GM12878 (cell line): Measurements from ENCODE around the gene MYF6. TPM values are rescaled to one million over a fixed set of nuclear protein-coding genes. Genes with fewer than 3 reads are reported as not detected.

Experiments
- ATAC-seq: fragments of 200-7000 bp; cut with Tn5 transposase; 3 replicates; pipeline ENCODE4 v1.9.1; 2020; ENCODE audit warnings: mild to moderate bottlenecking, moderate library complexity
- BruUV-seq: library from RNA; stranded (reverse); fragments of 400-500 nt; replicated peaks from 2 replicates; lab custom pipeline; 2021; lab: Mats Ljungman, UMichigan
- CTCF ChIA-PET: fragments of 300-600 bp; sonication (Branson Sonifier 250); formaldehyde crosslinking; extraction: SDS; loops from one replicate; lab custom pipeline; 2021; ENCODE audit warnings: inconsistent platforms; lab: Yijun Ruan, JAX
- POLR2A ChIA-PET: fragments of 350-600 bp; formaldehyde crosslinking; extraction: SDS; loops from one replicate; lab custom pipeline; 2021; ENCODE audit warnings: inconsistent platforms; lab: Charles Lee
- RAD21 ChIA-PET: fragments of 300-600 bp; sonication (Branson Sonifier 250); formaldehyde crosslinking; loops from one replicate; lab custom pipeline; 2023; ENCODE audit warnings: antibody characterized with exemption; ENCODE audit not compliant: unreplicated experiment; lab: Charles Lee
- SMC1A ChIA-PET: fragments of 300-600 bp; sonication (Branson Sonifier 250); formaldehyde crosslinking; loops from one replicate; lab custom pipeline; 2023; ENCODE audit not compliant: unreplicated experiment, uncharacterized antibody; lab: Charles Lee
- DNase-seq: peaks from one replicate; pipeline ENCODE4 v3.0.0-alpha.2; 2011; ENCODE audit warnings: low read depth, low spot score
- FAIRE-seq: peaks from 3 replicates; lab custom pipeline; 2011; peaks lifted over from hg19 to GRCh38; lab: Jason Lieb, UNC
- H2AFZ ChIP-seq: 2 replicates; pipeline ENCODE4 v1.6.0; 2011; ENCODE audit warnings: low read depth, low read length, control low read depth; ENCODE audit not compliant: control insufficient read depth
- H3K27ac ChIP-seq: 2 replicates; pipeline ENCODE4 v1.5.1; 2011; ENCODE audit warnings: control low read depth; ENCODE audit not compliant: control insufficient read depth, insufficient read depth
- H3K27me3 ChIP-seq, 2 experiments: replicated peaks in 1 of 2; 2 replicates each; pipeline versions ENCODE4 v1.6.0 to v1.6.1; 2011; ENCODE audit warnings: low read length in 1 of 2; ENCODE audit not compliant: control insufficient read depth in 2 of 2, insufficient read depth in 2 of 2
- H3K36me3 ChIP-seq, 2 experiments: 2 replicates each; pipeline ENCODE4 v1.5.1; 2011; ENCODE audit warnings: low read length in 1 of 2; ENCODE audit not compliant: control insufficient read depth in 2 of 2, insufficient read depth in 2 of 2
- H3K4me1 ChIP-seq: 2 replicates; pipeline ENCODE4 v1.6.1; 2011; ENCODE audit warnings: mild to moderate bottlenecking, low read length, moderate library complexity, mixed read lengths; ENCODE audit not compliant: control insufficient read depth, insufficient read depth
- H3K4me2 ChIP-seq: 2 replicates; pipeline ENCODE4 v1.6.0; 2011; ENCODE audit warnings: control low read depth; ENCODE audit not compliant: control insufficient read depth, insufficient read depth
- H3K4me3 ChIP-seq: fragments of 200-600 bp; sonication (generic); 2 replicates; pipeline ENCODE4 v1.5.1; 2016
- H3K79me2 ChIP-seq: 2 replicates; pipeline ENCODE4 v1.6.0; 2011; ENCODE audit warnings: low read length; ENCODE audit not compliant: control insufficient read depth, insufficient read depth
- H3K9ac ChIP-seq: 2 replicates; pipeline ENCODE4 v1.8.0; 2011; ENCODE audit warnings: low read length, control low read depth, mixed read lengths; ENCODE audit not compliant: control insufficient read depth, insufficient read depth
- H3K9me3 ChIP-seq: replicated peaks from 3 replicates; pipeline ENCODE4 v1.5.1; 2011; ENCODE audit warnings: mild to moderate bottlenecking, low read length; ENCODE audit not compliant: control insufficient read depth, insufficient read depth
- H4K20me1 ChIP-seq: 2 replicates; pipeline ENCODE4 v1.6.0; 2011; ENCODE audit not compliant: control insufficient read depth, insufficient read depth
- CREB1 ChIP-seq: IDR thresholded peaks from 2 replicates; pipeline ENCODE4 v1.6.1; 2012; ENCODE audit warnings: low read depth, mild to moderate bottlenecking, inconsistent platforms
- EZH2 ChIP-seq: IDR thresholded peaks from 2 replicates; pipeline ENCODE4 v1.6.1; 2012; ENCODE audit warnings: low read depth, mild to moderate bottlenecking, control low read depth, inconsistent platforms, low read length, borderline replicate concordance; ENCODE audit not compliant: control insufficient read depth
- FOS ChIP-seq: IDR thresholded peaks from 3 replicates; pipeline ENCODE4 v1.6.1; 2011; ENCODE audit warnings: borderline replicate concordance; ENCODE audit not compliant: insufficient read length; ENCODE audit errors: extremely low read depth
- HCFC1 ChIP-seq: fragments of 150-350 bp; IDR thresholded peaks from 2 replicates; pipeline ENCODE4 v1.6.1; 2014; ENCODE audit warnings: low read length
- HDAC6 ChIP-seq: fragments of 200-600 bp; sonication (generic); IDR thresholded peaks from one replicate; pipeline ENCODE4 v1.8.0; 2017; ENCODE audit warnings: antibody characterized with exemption; ENCODE audit not compliant: unreplicated experiment
- KAT2A ChIP-seq: conservative IDR thresholded peaks from 2 replicates; pipeline ENCODE4 v1.6.1; 2011; ENCODE audit warnings: low read depth, low read length; ENCODE audit not compliant: control insufficient read depth
- MEF2A ChIP-seq: IDR thresholded peaks from 2 replicates; pipeline ENCODE4 v1.6.1; 2011; ENCODE audit warnings: low read depth, mild to moderate bottlenecking, low read length, moderate library complexity; ENCODE audit not compliant: insufficient read depth
- NFIC ChIP-seq: IDR thresholded peaks from 2 replicates; pipeline ENCODE4 v1.6.1; 2012; ENCODE audit warnings: low read depth, mild to moderate bottlenecking, inconsistent platforms, low read length, moderate library complexity
- NFYA ChIP-seq: IDR thresholded peaks from 2 replicates; pipeline ENCODE4 v1.6.1; 2011; ENCODE audit warnings: low read depth, mild to moderate bottlenecking, low read length, improper control_type of control experiment, borderline replicate concordance
- NR2C2 ChIP-seq: IDR thresholded peaks from 2 replicates; pipeline ENCODE4 v1.6.1; 2011; ENCODE audit warnings: borderline replicate concordance, low read depth; ENCODE audit not compliant: control insufficient read depth, insufficient read length
- NRF1 ChIP-seq: conservative IDR thresholded peaks from 2 replicates; pipeline ENCODE4 v1.6.1; 2011; ENCODE audit warnings: mild to moderate bottlenecking, low read depth, low read length, improper control_type of control experiment
- STAT1 ChIP-seq: fragments of 450-650 bp; conservative IDR thresholded peaks from 2 replicates; pipeline ENCODE4 v1.6.1; 2014; ENCODE audit warnings: antibody characterized with exemption, mild to moderate bottlenecking
- TAF1 ChIP-seq: IDR thresholded peaks from 2 replicates; pipeline ENCODE4 v1.6.1; 2011; ENCODE audit warnings: mild to moderate bottlenecking, low read depth, low read length, borderline replicate concordance
- USF1 ChIP-seq: IDR thresholded peaks from 2 replicates; pipeline ENCODE4 v1.6.1; 2011; ENCODE audit warnings: borderline replicate concordance, low read depth, mild to moderate bottlenecking, moderate library complexity, mixed read lengths, low read length; ENCODE audit not compliant: insufficient read depth; ENCODE audit errors: extremely low read length
- ZNF217 ChIP-seq: fragments of 450-650 bp; IDR thresholded peaks from 2 replicates; pipeline ENCODE4 v1.6.1; 2017; ENCODE audit warnings: antibody characterized with exemption, mild to moderate bottlenecking
- ZNF384 ChIP-seq: IDR thresholded peaks from 2 replicates; pipeline ENCODE4 v1.6.1; 2012; ENCODE audit warnings: low read depth, mild to moderate bottlenecking, low read length, improper control_type of control experiment, borderline replicate concordance
- ZNF622 ChIP-seq: fragments of 450-650 bp; IDR thresholded peaks from 2 replicates; pipeline ENCODE4 v1.6.1; 2017; ENCODE audit warnings: mild to moderate bottlenecking, inconsistent platforms
- WGBS: methylation state at CpG from one replicate; pipeline ENCODE4 v1.1.6; 2016; ENCODE audit warnings: low lambda C conversion rate; ENCODE audit not compliant: insufficient replicate concordance, insufficient coverage; ENCODE audit errors: missing lambda C conversion rate; 5-methylcytosine and 5-hydroxymethylcytosine counted together
- in situ Hi-C: fragments of 300-500 bp; cut with MboI; formaldehyde crosslinking; loops from 9 replicates; pipeline ENCODE4 v1.14.3; 2018; ENCODE audit warnings: mixed read lengths
- intact Hi-C: fragments of 100-400 bp; cut with micrococcal nuclease; formaldehyde crosslinking; loops from one replicate; pipeline ENCODE4 v1.14.2; 2022; ENCODE audit not compliant: unreplicated experiment
- polyA plus RNA-seq, 11 experiments: library from polyadenylated mRNA; depleted of rRNA in 4 of 11; unstranded in 6 of 11; stranded (reverse) in 5 of 11; fragments of >200 nt; fragmentation: Nextera tagmentation in 4 of 11; fragmentation: Illumina TruSeq in 1 of 11; extraction: Ambion mirVana in 4 of 11; extraction: Trizol in 1 of 11; gene quantifications; 1 replicate in 1 of 11; 2 replicates in 10 of 11; pipeline versions ENCODE4 v1.2.1 to v1.2.3, GENCODE V29; 2011 to 2016; ENCODE audit warnings: inconsistent platforms in 2 of 11, missing spikeins in 2 of 11, low read depth in 1 of 11
- total RNA-seq, 4 experiments: library from RNA; depleted of rRNA in 3 of 4; stranded (reverse); fragments of >200 nt in 3 of 4; fragmentation: Illumina TruSeq in 1 of 4; extraction: Trizol in 1 of 4; gene quantifications; 2 replicates each; pipeline versions ENCODE4 v1.2.1 to v1.2.3, GENCODE V29; 2013 to 2021

Gene MYF6
- total and polyA plus RNA-seq, 10 of the 15 experiments (the other 5 are each of a cell fraction or from before 2014, with no cell fraction given): not detected

- H4K20me1 ChIP-seq: no peaks in the 10 kb centered on the region
- intact Hi-C loops (loop anchor here (5.0 kb wide), 1 partner anchor 239 kb away; no protein-coding TSS in a partner anchor), in situ Hi-C loops (no loop called here)
- WGBS: 100% methylated on average over 1 of the region's 1 CpG
- no peak for TF ChIP-seq EZH2
- TF ChIP-seq MEF2A: no peak
- no peak for TF ChIP-seq TAF1
- TF ChIP-seq KAT2A: no peak
- TF ChIP-seq STAT1: no peak
- no peak for TF ChIP-seq USF1
- no peak for TF ChIP-seq HDAC6
- no peak for TF ChIP-seq NR2C2
- TF ChIP-seq NFIC: no peak
- TF ChIP-seq NFYA: no peak
- no peak for TF ChIP-seq CREB1
- TF ChIP-seq NRF1: no peak
- TF ChIP-seq ZNF622: no peak
- TF ChIP-seq ZNF217: no peak
- TF ChIP-seq FOS: no peak
- TF ChIP-seq HCFC1: no peak
- no peak for TF ChIP-seq ZNF384
- TF ChIP-seq, all 136 proteins: peak for 0
- no peaks in the 10 kb centered on the region for H3K4me1 ChIP-seq
- SMC1A ChIA-PET: interaction anchor here (0.6 to 1.1 kb wide), 2 partner anchors 127 to 914 kb away, joined by 3 read pairs; no protein-coding TSS in a partner anchor
- no TSS peak for BruUV-seq
- RAD21 ChIA-PET: no interaction called here
- peaks cover 9 to 22% of the 10 kb centered on the region in 2 experiments for H3K27me3 ChIP-seq
- FAIRE-seq (no peak), DNase-seq (no peak), ATAC-seq (peak; percentile 68)
- H3K79me2 ChIP-seq: no peaks in the 10 kb centered on the region
- H3K9ac ChIP-seq: no peak overlapping the region
- H3K27ac ChIP-seq: no peak overlapping the region
- no peak overlapping the region for H2AFZ ChIP-seq
- peak overlapping the region; percentile 3; the same call in 1 of the 2 replicates for H3K4me2 ChIP-seq
- no peaks in the 10 kb centered on the region for H3K36me3 ChIP-seq
- POLR2A ChIA-PET: no interaction called here
- CTCF ChIA-PET: interaction anchor here (0.7 to 2.3 kb wide), 17 partner anchors 10 to 1303 kb away, joined by 3 to 10 read pairs (median 3); no protein-coding TSS in a partner anchor
- H3K4me3 ChIP-seq: no peak overlapping the region
- H3K9me3 ChIP-seq: no peaks in the 10 kb centered on the region
These were observed 3.5 kb downstream of the MYF6 start for GRCh38 chr12:80710727-80711449.
